Measurements from ENCODE around the gene CRACDL.

CRACDL gene

GRCh38 chr2:98912221-98912851, 23.7 kb downstream of the CRACDL start:
- no peak for TF ChIP-seq TEAD4 (IDR thresholded peaks at IDR 0.05)
- no peak for TF ChIP-seq CEBPB (IDR thresholded peaks at IDR 0.05)
- TF ChIP-seq, protein P1, sequence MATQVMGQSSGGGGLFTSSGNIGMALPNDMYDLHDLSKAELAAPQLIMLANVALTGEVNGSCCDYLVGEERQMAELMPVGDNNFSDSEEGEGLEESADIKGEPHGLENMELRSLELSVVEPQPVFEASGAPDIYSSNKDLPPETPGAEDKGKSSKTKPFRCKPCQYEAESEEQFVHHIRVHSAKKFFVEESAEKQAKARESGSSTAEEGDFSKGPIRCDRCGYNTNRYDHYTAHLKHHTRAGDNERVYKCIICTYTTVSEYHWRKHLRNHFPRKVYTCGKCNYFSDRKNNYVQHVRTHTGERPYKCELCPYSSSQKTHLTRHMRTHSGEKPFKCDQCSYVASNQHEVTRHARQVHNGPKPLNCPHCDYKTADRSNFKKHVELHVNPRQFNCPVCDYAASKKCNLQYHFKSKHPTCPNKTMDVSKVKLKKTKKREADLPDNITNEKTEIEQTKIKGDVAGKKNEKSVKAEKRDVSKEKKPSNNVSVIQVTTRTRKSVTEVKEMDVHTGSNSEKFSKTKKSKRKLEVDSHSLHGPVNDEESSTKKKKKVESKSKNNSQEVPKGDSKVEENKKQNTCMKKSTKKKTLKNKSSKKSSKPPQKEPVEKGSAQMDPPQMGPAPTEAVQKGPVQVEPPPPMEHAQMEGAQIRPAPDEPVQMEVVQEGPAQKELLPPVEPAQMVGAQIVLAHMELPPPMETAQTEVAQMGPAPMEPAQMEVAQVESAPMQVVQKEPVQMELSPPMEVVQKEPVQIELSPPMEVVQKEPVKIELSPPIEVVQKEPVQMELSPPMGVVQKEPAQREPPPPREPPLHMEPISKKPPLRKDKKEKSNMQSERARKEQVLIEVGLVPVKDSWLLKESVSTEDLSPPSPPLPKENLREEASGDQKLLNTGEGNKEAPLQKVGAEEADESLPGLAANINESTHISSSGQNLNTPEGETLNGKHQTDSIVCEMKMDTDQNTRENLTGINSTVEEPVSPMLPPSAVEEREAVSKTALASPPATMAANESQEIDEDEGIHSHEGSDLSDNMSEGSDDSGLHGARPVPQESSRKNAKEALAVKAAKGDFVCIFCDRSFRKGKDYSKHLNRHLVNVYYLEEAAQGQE (IDR thresholded peaks at IDR 0.05; ENCODE audit: low read depth): no peak
- TF ChIP-seq EP300 (IDR thresholded peaks at IDR 0.05; ENCODE audit: borderline replicate concordance): no peak
- TF ChIP-seq FOXM1 (IDR thresholded peaks at IDR 0.05; ENCODE audit: borderline replicate concordance, low read depth): no peak
- TF ChIP-seq TCF12 (IDR thresholded peaks at IDR 0.05; ENCODE audit: low read depth): no peak
- no peak for TF ChIP-seq ZBTB7A (IDR thresholded peaks at IDR 0.05; ENCODE audit: low read depth)
- TF ChIP-seq EGR1 (IDR thresholded peaks at IDR 0.05): no peak
- no peak for TF ChIP-seq YY1 (IDR thresholded peaks at IDR 0.05; ENCODE audit: low read depth)
- no peak for TF ChIP-seq RAD21 (IDR thresholded peaks at IDR 0.05; ENCODE audit: low read depth)
- no peak for TF ChIP-seq NFIC (IDR thresholded peaks at IDR 0.05)
- no peak for TF ChIP-seq MAX (IDR thresholded peaks at IDR 0.05)
- no peak for TF ChIP-seq CREB1 (IDR thresholded peaks at IDR 0.05; ENCODE audit: low read depth)
- TF ChIP-seq, protein P2, sequence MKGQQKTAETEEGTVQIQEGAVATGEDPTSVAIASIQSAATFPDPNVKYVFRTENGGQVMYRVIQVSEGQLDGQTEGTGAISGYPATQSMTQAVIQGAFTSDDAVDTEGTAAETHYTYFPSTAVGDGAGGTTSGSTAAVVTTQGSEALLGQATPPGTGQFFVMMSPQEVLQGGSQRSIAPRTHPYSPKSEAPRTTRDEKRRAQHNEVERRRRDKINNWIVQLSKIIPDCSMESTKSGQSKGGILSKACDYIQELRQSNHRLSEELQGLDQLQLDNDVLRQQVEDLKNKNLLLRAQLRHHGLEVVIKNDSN (IDR thresholded peaks at IDR 0.05): no peak
- TF ChIP-seq TAF1 (IDR thresholded peaks at IDR 0.05; ENCODE audit: low read depth): no peak

- TF ChIP-seq TEAD4 (IDR thresholded peaks at IDR 0.05) (no peak), EP300 (IDR thresholded peaks at IDR 0.05; ENCODE audit: borderline replicate concordance) (no peak), TAF1 (IDR thresholded peaks at IDR 0.05; ENCODE audit: low read depth) (no peak), YY1 (IDR thresholded peaks at IDR 0.05; ENCODE audit: low read depth) (no peak), EGR1 (IDR thresholded peaks at IDR 0.05) (no peak), FOXM1 (IDR thresholded peaks at IDR 0.05; ENCODE audit: borderline replicate concordance, low read depth) (no peak), RAD21 (IDR thresholded peaks at IDR 0.05; ENCODE audit: low read depth) (no peak), NFIC (IDR thresholded peaks at IDR 0.05) (no peak), TCF12 (IDR thresholded peaks at IDR 0.05; ENCODE audit: low read depth) (no peak), ZBTB7A (IDR thresholded peaks at IDR 0.05; ENCODE audit: low read depth) (no peak), CEBPB (IDR thresholded peaks at IDR 0.05) (no peak), CREB1 (IDR thresholded peaks at IDR 0.05; ENCODE audit: low read depth) (no peak), MAX (IDR thresholded peaks at IDR 0.05) (no peak)
- TF ChIP-seq, protein P2 (IDR thresholded peaks at IDR 0.05): no peak
- TF ChIP-seq, protein P1 (IDR thresholded peaks at IDR 0.05; ENCODE audit: low read depth): no peak
Observed at GRCh38 chr2:98911376-98912154, 24.5 kb downstream of the CRACDL start.

GRCh38 chr2:98911126-98911375, 25.0 kb downstream of the CRACDL start:
- TF ChIP-seq TAF1 (IDR thresholded peaks at IDR 0.05; ENCODE audit: low read depth) (no peak), EGR1 (IDR thresholded peaks at IDR 0.05) (no peak), EP300 (IDR thresholded peaks at IDR 0.05; ENCODE audit: borderline replicate concordance) (no peak), FOXM1 (IDR thresholded peaks at IDR 0.05; ENCODE audit: borderline replicate concordance, low read depth) (no peak), TEAD4 (IDR thresholded peaks at IDR 0.05) (no peak), CREB1 (IDR thresholded peaks at IDR 0.05; ENCODE audit: low read depth) (no peak), TCF12 (IDR thresholded peaks at IDR 0.05; ENCODE audit: low read depth) (no peak), RAD21 (IDR thresholded peaks at IDR 0.05; ENCODE audit: low read depth) (no peak), CEBPB (IDR thresholded peaks at IDR 0.05) (no peak), YY1 (IDR thresholded peaks at IDR 0.05; ENCODE audit: low read depth) (no peak), MAX (IDR thresholded peaks at IDR 0.05) (no peak), NFIC (IDR thresholded peaks at IDR 0.05) (no peak)
- TF ChIP-seq, protein P1 (IDR thresholded peaks at IDR 0.05; ENCODE audit: low read depth): no peak
- TF ChIP-seq, protein P2 (IDR thresholded peaks at IDR 0.05): no peak
